GM19455 (cell line): ENCODE results near the gene VGLL4.
"Not testable (repeated sequence)": the region's sequence is repeated elsewhere in the genome, so short reads cannot be mapped to it uniquely, and the experiment has no call there.

Experiments
- ATAC-seq: cut with Tn5 transposase; IDR thresholded peaks from one replicate; pipeline ENCODE4 v1.9.1; 2021; ENCODE audit not compliant: unreplicated experiment

Gene VGLL4

DNA sequence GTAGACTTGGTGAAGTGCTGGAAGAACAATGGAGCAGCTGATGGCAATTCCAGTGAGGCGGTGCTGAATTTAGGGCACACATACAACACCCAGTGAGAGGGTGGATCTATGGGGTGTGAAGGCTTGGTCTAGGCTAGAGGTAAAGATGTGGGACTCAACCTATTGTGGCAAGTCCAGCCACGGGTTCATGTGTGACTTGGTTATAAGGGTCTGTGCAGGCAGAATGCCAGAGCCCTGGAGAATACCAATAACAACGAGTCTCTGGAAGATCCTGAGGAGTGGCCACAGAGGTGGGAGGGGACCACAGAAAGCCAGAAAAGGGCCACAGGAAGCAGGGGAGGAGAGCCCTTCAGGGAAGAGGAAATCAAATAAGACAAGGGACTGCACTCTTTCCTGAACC, 55.0 kb downstream of the VGLL4 start:
- ATAC-seq, result no peak

GRCh38 chr3:11588338-11588737, 55.4 kb downstream of the VGLL4 start:
- no peak for ATAC-seq

- no peak for ATAC-seq
These were observed 55.9 kb downstream of the VGLL4 start for GRCh38 chr3:11587766-11588165.

GRCh38 chr3:11584570-11584969, 59.1 kb downstream of the VGLL4 start:
- ATAC-seq, result no peak

DNA sequence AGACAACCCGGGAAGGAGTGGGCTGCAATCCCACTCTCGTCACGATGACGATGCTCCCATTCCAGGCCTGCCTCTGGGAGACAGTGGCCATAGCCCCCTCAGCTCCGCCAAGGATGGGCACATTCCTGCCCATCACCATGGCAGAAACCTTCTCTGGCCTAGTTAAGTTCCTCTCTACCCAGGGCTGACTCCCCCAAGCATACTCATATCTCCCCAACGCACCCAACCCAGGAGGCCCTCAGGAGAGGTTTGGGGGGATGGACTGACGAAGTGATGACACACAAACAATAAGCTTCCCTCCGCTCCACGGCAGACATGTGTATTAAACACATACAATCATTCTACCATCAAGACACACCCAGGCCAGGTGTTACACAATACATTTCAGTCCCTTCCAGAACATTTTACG, 60.1 kb downstream of the VGLL4 start:
- ATAC-seq, result no peak

- ATAC-seq, result no peak
These were observed 60.5 kb downstream of the VGLL4 start for GRCh38 chr3:11583235-11583634.

GRCh38 chr3:11582191-11582968, 61.3 kb downstream of the VGLL4 start:
- no peak for ATAC-seq

DNA sequence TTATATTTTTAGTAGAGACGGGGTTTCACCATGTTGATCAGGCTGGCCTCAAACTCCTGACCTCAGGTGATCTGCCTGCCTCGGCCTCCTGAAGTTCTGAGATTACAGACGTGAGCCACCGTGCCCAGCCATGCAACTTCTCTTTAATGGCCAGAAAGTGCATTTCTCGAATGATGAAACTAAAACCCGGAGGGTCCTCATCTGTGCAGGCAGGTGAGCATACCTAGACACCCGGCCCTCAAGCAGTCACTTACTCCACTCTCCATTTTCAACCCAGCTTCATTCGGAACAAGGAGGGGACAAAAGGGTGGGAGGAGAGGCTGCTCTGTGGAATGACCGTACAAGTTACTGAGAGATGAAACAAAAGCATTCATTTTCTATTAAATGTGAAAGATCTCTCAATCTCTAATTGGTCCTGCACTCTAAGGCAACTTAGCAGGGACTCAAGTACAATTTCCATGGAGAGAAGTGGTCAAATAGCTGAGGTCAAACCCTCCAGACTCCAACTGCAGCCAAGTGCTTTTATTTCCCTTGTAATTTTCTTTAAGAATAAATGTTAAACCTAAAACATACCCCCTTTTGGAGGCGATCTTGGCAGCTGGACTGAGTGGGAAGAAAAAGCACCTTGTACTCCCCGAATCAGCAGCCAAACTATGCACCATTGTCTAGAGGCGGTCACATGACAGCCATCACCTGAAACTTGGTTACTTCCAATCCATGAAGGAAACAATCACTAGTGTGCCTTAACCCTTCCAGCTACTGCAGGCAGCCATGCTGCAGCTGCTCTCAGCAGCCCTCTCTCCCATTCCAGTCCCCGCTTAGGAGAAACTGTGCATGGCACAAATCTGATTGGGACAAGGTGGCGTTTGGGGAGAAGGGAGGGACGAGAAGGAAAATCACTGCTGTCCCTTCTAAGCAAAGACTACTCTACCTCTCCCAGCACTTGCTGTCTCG, 62.2 kb downstream of the VGLL4 start:
- ATAC-seq, result no peak

DNA sequence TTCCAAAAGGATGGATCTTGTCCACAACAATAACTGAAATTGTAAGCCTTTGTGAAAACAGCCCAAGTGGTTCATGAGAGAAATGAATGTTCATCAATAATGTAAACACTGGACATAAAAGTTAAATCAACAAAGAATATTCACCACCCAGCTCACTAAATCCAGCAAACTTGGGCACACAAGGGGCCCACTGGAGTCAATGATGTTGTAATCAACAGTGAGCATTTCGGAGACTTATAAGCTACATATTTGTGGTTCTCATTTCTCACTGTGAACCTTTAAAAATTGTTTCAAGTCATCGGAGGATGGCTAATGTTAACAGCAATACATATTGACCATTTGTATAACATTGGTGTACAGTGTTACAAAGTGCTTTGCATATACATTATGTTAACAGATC, 63.1 kb downstream of the VGLL4 start:
- ATAC-seq, result no peak

GRCh38 chr3:11578169-11578568, 65.5 kb downstream of the VGLL4 start:
- ATAC-seq, result no peak

DNA sequence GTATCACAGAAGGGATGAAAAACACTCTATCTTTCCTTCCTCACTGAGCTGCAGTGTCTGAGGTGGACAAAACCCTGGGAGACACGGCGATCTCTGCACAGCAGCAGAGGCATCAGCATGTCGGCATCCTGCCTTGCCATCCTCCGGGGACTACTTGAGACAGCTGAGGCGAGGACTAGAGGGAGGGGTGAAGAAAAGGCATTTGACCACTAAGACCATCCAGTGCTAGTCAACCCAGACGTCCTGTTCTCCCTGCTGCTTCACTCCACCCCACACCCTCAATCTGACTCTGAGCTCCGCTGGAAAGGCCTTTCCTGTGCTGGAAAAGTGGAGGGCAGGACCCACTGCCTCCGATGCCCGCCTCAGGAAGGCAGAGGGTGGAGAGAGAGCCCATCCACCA, 67.3 kb downstream of the VGLL4 start:
- no peak for ATAC-seq

- no peak for ATAC-seq
These were observed 68.0 kb downstream of the VGLL4 start for GRCh38 chr3:11575677-11576076.

DNA sequence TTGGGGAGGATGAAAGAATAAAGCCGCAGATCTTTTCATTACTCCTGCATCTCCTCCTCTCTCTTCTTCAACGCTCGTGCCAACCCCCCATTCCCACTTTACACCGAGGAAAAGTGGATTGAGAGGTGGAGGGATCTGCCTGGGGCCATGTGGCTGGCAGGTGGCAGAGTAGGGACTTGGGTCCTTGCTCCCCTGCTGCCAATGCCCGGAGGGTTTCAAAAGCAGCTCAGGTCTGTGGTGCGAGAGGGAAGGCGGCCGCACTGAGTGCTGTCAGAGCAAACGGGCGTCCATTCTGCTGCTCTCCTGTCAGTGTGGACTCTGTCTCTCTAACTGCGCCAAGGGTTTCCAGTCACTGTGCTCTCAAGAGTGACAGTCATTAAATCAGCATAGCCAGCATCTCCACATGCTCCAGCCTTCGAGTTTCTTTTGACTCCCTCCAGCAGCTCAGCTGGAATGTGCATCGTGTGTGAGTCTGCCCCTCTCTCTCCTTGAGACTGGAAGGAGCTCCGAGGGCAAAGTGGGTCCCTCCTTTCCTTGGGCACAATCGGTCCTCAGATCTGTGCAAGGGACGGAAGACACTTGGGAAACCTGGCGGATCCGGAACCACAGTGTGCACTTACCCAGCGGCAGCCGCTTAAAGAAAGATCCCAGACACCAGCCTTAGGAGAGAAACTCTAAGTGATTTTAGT, 68.6 kb downstream of the VGLL4 start:
- no peak for ATAC-seq

DNA sequence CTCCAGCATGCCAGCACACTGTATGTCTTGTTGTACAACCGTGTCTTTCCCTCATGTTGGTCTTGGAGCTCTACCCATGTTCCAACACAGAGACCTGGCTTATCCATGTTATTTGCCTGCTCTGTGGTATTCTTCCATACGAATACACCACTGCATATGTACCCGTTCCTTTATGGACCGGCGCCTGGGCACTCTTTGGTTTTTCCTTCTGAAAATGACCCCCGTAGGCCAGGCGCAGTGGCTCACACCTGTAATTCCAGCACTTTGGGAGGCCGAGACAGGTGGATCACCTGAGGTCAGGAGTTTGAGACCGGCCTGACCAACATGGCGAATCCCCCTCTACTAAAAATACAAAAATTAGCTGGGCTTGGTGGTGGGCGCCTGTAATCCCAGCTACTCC, 71.1 kb downstream of the VGLL4 start:
- not testable (repeated sequence) for ATAC-seq

GRCh38 chr3:11570789-11571495, 72.8 kb downstream of the VGLL4 start:
- ATAC-seq, result no peak

DNA sequence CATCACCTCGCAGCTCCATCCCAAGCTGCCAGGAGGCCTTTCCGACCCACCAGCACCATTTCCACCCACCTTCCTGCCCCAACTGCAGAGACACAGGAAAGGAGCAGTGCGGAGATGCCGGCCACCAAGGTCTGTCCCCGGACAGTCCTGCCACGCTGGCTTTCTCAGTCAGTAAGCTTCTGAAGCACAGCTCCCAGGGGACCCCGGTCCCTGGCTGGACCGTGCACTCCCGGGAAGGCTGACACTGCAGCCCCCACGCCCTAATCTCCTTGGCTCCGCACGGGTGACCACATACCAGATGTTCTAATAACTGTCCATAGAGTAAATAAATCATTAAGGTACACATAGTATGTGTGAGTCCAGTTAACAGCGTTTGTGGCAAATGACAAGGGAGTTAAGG, 73.5 kb downstream of the VGLL4 start:
- ATAC-seq, result no peak

- no peak for ATAC-seq
These were observed 74.5 kb downstream of the VGLL4 start for GRCh38 chr3:11569156-11569741.

GRCh38 chr3:11568503-11569155, 75.1 kb downstream of the VGLL4 start:
- no peak for ATAC-seq

DNA sequence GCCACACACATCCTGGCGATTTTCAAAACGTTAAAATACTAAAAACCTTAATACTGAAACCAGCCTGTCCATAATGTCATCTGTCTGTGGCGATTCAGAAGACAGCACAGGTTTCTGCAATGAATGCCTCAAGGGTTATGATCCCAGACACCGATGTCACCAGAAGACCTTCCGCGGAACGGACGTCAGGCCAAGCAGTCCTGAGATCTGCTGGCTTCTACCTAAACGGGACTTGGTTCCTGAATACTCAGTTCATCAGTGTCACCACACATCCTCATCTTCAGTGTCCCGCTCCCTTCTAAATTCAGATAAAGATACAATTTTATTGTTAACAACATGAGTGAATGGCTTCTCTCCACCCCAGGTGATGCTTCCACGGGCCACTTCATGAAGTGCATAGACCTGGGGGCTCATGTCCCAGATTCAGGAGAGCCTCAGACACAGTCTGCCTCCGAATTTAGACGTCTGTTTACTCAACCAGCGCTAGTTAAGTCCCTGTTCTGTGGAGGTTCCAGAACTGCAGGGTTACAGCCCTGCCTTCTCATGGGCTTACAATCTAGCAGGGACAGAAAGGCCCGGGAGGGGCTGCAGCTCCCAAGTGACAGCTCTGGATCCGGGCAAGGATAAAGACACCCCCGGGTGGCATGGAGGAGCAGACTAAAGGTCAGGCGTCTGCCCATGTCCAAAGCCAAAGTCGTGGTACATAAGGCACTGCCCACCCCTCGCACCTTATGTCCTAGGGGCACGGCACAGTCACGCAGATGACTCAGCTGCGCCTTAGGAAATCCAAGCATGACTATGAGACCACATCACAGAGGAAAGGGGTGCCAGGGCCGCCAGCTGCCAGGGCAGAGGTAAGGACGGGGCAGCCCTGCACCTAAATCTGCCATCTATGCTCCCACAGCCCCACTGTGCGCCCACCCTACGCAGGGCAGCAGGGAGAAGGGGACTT, 75.9 kb downstream of the VGLL4 start:
- no peak for ATAC-seq
